GM20000 (cell line): Measurements from ENCODE around the gene GALK2.
"Not testable (repeated sequence)": the region's sequence is repeated elsewhere in the genome, so short reads cannot be mapped to it uniquely, and the experiment has no call there.

Source experiments
- DNase-seq: peaks from one replicate; pipeline ENCODE4 v3.0.0; 2012; ENCODE audit warnings: low spot score
- TF ChIP-seq, protein P1 (sequence below): IDR thresholded peaks from 2 replicates; pipeline ENCODE4 v1.5.1; 2012; ENCODE audit warnings: mild to moderate bottlenecking, control low read depth; ENCODE audit errors: extremely low read depth, missing control alignments

Gene GALK2

GRCh38 chr15:49199666-49200065 is 29.6 kb downstream of the GALK2 start:
- no peak for DNase-seq
- TF ChIP-seq, protein P1, sequence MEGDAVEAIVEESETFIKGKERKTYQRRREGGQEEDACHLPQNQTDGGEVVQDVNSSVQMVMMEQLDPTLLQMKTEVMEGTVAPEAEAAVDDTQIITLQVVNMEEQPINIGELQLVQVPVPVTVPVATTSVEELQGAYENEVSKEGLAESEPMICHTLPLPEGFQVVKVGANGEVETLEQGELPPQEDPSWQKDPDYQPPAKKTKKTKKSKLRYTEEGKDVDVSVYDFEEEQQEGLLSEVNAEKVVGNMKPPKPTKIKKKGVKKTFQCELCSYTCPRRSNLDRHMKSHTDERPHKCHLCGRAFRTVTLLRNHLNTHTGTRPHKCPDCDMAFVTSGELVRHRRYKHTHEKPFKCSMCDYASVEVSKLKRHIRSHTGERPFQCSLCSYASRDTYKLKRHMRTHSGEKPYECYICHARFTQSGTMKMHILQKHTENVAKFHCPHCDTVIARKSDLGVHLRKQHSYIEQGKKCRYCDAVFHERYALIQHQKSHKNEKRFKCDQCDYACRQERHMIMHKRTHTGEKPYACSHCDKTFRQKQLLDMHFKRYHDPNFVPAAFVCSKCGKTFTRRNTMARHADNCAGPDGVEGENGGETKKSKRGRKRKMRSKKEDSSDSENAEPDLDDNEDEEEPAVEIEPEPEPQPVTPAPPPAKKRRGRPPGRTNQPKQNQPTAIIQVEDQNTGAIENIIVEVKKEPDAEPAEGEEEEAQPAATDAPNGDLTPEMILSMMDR = no peak

DNA sequence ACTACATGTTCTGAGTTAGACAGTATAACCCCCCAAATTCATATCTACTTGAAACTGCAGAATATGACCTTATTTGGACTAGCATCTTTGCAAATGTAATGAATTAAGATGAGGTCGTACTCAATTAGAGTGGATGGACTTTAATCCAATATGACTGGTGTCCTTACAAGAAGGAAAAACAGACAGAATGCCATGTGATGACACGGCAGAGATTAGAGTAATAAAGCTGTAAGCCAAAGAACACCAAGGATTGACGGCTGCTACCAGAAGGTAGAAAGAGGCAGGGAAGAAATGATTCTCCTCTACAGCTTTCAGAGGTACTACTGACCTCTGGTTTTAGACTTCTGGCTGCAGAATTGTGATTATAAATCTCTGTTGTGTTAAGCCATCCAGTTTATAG is 30.3 kb downstream of the GALK2 start:
- TF ChIP-seq, protein P1 = no peak

GRCh38 chr15:49208102-49208501 is 38.1 kb downstream of the GALK2 start:
- DNase-seq = not testable (repeated sequence)

More for the DNA sequence above, 30.3 kb downstream of the GALK2 start:
- DNase-seq = no peak

DNA sequence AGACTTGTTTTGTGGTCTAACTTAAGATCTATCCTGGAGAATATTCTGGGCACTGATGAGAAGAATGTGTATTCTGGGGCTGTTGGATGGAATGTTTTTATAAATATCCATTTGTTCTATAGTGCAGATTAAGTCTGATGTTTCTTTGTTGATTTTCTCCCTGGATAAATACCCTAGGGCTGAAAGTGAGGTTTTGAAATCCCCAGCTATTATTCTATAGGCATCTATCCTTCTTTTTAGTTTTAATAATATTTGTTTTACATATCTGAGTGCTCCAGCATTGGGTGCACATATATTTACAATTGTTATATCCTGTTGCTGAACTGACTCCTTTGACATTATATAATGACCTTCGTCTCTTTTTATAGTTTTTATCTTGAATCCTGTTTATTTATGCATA is 42.9 kb downstream of the GALK2 start:
- DNase-seq = no peak
- TF ChIP-seq, protein P1 = no peak

- TF ChIP-seq, protein P1 = no peak
- peak; percentile 32 for DNase-seq
Measured at GRCh38 chr15:49215768-49216739, 46.0 kb downstream of the GALK2 start.

- no peak for DNase-seq
- TF ChIP-seq, protein P1 = no peak
Measured at GRCh38 chr15:49223536-49224274, 53.7 kb downstream of the GALK2 start.

DNA sequence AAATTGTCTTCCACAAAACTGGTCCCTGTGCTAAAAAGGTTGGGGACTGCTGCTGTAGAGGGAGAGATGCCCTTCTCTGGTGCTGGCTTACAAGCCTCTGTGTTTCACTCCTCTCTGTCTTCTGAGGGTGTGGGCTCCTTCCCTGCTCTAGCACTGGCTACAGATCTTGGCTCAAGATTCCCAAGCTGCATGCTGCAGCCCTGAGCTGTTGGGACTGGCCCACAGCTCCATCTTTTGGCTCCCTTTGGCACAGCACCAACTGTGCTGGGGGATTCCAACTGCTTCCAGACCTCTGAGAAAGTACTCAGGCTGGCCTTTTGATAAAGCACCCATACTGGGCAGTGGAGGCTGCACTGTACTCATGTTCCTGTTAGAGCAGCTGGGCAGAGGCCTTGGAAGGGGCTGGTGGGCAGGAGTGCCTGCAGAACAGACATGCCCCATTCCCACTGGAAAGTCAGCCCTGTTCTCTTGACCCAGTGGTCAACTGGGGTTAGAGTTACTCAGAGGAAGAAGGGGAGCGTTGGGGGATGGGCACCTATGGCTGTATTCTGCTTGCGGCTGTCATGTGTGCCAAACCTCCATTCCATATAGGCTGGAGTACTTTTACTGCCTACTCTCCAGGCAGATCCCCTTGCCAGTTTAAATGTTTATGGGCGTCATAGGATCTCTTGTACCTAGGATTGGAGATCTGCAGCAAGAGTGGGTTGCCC is 55.7 kb downstream of the GALK2 start:
- TF ChIP-seq, protein P1 = peak; percentile 9
- no peak for DNase-seq
